ENCODE results near the gene RCC1. TPM values are rescaled to one million over a fixed set of nuclear protein-coding genes. Genes with fewer than 3 reads are reported as not detected.

Gene RCC1
- polyA plus RNA-seq, 1 donor: 33.3 TPM

Other genes with a start within 250 kb of the RCC1 start
- gene SESN2, start 246.5 kb upstream of the RCC1 start, polyA plus RNA-seq (ENCODE audit: insufficient read length): 3.9 TPM
- 11.4 TPM for gene MED18, start 177.0 kb upstream of the RCC1 start, polyA plus RNA-seq (ENCODE audit: insufficient read length)
- gene PHACTR4, start 136.3 kb upstream of the RCC1 start, polyA plus RNA-seq (ENCODE audit: insufficient read length): 30.0 TPM
- gene TRNAU1AP, start 47.0 kb downstream of the RCC1 start, polyA plus RNA-seq (ENCODE audit: insufficient read length): 20.9 TPM
- gene RAB42, start 86.2 kb downstream of the RCC1 start, polyA plus RNA-seq (ENCODE audit: insufficient read length): 7.0 TPM
- gene TAF12, start 137.0 kb downstream of the RCC1 start, polyA plus RNA-seq (ENCODE audit: insufficient read length): 28.6 TPM
- not detected for gene RNU11, start 142.6 kb downstream of the RCC1 start, polyA plus RNA-seq (ENCODE audit: insufficient read length)
- gene GMEB1, start 162.7 kb downstream of the RCC1 start, polyA plus RNA-seq (ENCODE audit: insufficient read length): 9.7 TPM
- 49.4 TPM for gene YTHDF2, start 230.9 kb downstream of the RCC1 start, polyA plus RNA-seq (ENCODE audit: insufficient read length)

Data from hindlimb muscle (tissue), 1 donor.